Hepatocyte (in vitro differentiated cells): ENCODE measurements around the gene ZSCAN21.

Source experiments
- EZH2 ChIP-seq: fragments of 200-600 bp; sonication (generic); IDR thresholded peaks from 2 replicates; pipeline ENCODE4 v1.6.1; 2016; ENCODE audit warnings: antibody characterized with exemption, mild to moderate bottlenecking, borderline replicate concordance
- TF ChIP-seq, protein P1 (sequence below): fragments of 200-600 bp; sonication (generic); IDR thresholded peaks from 2 replicates; pipeline ENCODE4 v1.5.1; 2016; ENCODE audit warnings: antibody characterized with exemption, mild to moderate bottlenecking; ENCODE audit not compliant: poor library complexity

DNA sequence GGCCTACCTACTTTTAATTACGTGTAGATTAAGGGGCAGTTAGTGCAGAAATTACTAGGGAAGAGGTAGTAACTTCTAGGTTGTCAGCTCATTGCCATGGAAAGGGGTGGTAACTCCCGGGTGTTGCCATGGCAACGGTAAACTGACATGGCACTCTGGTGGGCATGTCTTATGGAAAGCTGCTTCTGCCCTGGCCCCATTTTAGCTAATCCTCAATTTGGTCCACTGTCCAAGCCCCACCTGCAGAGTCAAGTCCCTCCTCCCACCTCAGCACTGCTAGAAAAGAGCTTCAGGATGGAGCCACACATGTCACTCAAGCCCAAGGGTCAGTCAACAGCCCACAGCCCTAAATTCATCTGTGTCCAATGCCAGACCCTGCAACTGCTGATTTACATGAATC is 41.7 kb upstream of the ZSCAN21 start:
- no peak for TF ChIP-seq EZH2
- TF ChIP-seq, protein P1, sequence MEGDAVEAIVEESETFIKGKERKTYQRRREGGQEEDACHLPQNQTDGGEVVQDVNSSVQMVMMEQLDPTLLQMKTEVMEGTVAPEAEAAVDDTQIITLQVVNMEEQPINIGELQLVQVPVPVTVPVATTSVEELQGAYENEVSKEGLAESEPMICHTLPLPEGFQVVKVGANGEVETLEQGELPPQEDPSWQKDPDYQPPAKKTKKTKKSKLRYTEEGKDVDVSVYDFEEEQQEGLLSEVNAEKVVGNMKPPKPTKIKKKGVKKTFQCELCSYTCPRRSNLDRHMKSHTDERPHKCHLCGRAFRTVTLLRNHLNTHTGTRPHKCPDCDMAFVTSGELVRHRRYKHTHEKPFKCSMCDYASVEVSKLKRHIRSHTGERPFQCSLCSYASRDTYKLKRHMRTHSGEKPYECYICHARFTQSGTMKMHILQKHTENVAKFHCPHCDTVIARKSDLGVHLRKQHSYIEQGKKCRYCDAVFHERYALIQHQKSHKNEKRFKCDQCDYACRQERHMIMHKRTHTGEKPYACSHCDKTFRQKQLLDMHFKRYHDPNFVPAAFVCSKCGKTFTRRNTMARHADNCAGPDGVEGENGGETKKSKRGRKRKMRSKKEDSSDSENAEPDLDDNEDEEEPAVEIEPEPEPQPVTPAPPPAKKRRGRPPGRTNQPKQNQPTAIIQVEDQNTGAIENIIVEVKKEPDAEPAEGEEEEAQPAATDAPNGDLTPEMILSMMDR: no peak
